ENCODE measurements around the gene MAPRE2. TPM values are rescaled to one million over a fixed set of nuclear protein-coding genes. Genes with fewer than 3 reads are reported as not detected.

The MAPRE2 gene
- total RNA-seq, 2 donors from 2014 or later, result 16.1 to 17.2 TPM

DNA sequence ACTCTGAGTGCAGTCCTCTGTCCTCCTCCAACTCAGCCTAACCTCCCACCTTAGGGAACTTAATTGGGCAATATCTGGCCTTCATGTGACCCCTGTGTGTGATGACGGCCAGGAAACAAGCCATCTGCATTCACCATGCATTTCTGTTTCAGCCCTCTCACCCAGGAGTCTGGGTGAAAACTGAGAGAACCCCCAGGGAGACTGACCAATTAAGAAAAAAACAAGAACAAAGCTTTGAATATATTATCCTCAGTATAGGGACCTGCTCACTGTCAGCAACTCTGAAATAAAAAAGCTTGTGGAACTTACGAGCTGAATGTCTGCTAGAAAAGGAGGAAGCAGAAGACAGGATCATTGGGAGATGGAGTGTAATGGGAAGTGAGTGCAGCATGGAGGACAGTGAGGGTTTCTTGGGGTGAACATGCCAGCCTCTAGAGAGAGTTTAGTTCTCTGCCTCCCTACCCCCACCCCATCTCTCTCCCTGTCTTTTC lies 9.5 kb downstream of the MAPRE2 start:
- H3K36me3 ChIP-seq, result no peaks in the 10 kb centered on the region
- DNase-seq (ENCODE audit: low spot score), result no peak
- H3K27ac ChIP-seq, result peak overlapping the region in 1 of 2 donors; percentile 31
- 41% methylated on average over 2 of the region's 2 CpGs for WGBS
- no peak overlapping the region for H3K4me3 ChIP-seq
- no peaks in the 10 kb centered on the region for H3K27me3 ChIP-seq (replicated peaks; ENCODE audit: insufficient read depth)
- H3K4me1 ChIP-seq (replicated peaks), result no peaks in the 10 kb centered on the region
- TF ChIP-seq POLR2A (IDR thresholded peaks at IDR 0.05) (no peak), POLR2AphosphoS5 (IDR thresholded peaks at IDR 0.05) (no peak)
- TF ChIP-seq, protein P1, sequence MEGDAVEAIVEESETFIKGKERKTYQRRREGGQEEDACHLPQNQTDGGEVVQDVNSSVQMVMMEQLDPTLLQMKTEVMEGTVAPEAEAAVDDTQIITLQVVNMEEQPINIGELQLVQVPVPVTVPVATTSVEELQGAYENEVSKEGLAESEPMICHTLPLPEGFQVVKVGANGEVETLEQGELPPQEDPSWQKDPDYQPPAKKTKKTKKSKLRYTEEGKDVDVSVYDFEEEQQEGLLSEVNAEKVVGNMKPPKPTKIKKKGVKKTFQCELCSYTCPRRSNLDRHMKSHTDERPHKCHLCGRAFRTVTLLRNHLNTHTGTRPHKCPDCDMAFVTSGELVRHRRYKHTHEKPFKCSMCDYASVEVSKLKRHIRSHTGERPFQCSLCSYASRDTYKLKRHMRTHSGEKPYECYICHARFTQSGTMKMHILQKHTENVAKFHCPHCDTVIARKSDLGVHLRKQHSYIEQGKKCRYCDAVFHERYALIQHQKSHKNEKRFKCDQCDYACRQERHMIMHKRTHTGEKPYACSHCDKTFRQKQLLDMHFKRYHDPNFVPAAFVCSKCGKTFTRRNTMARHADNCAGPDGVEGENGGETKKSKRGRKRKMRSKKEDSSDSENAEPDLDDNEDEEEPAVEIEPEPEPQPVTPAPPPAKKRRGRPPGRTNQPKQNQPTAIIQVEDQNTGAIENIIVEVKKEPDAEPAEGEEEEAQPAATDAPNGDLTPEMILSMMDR (IDR thresholded peaks at IDR 0.05), result no peak
- no peaks in the 10 kb centered on the region for H3K9me3 ChIP-seq
- intact Hi-C loops (cut with DNase I), result no loop called here

DNA sequence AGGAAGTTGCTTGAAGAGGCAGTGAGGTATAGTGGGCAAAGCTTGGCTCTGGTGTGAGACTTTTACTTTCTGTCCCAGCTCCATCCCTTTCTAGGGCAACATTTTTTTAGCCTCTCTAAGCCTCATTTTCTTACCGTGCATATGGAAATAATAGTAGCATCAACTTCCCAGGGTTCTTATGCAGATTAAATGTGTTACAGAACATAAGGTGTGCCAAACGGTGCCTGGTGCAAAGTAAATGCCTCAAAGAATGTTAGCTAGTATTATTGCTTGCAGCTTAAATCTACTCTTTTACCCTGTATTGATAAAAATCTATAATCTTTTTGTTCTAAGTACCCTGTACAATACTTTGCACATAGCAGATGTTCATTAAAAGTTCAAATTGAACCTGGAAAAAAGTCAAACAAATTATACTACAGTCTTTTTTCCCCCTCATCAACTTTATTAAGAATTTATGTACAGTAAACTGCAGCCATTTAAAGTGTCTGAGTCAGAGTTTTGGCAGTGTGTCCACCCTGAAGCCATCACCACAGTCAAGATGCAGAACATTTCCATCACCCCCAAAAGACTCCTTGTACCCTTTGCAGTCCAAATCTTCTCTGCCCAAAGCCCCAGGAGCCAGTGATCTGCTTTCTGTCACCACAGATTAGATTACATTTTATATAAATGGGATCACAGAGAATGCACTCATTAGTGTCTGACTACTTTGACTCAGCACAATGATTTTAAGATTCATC lies 10.6 kb downstream of the MAPRE2 start:
- WGBS, result 72% methylated on average over 2 of the region's 2 CpGs
- Histone ChIP-seq H3K4me1 (replicated peaks) (no peaks in the 10 kb centered on the region), H3K36me3 (no peaks in the 10 kb centered on the region), H3K27ac (no peak overlapping the region), H3K27me3 (replicated peaks; ENCODE audit: insufficient read depth) (no peaks in the 10 kb centered on the region), H3K4me3 (no peak overlapping the region), H3K9me3 (no peaks in the 10 kb centered on the region)
- intact Hi-C loops (cut with DNase I), result no loop called here
- no peak for DNase-seq (ENCODE audit: low spot score)
- TF ChIP-seq, protein P1 (IDR thresholded peaks at IDR 0.05), result no peak
- TF ChIP-seq POLR2A (IDR thresholded peaks at IDR 0.05) (no peak), POLR2AphosphoS5 (IDR thresholded peaks at IDR 0.05) (no peak)

DNA sequence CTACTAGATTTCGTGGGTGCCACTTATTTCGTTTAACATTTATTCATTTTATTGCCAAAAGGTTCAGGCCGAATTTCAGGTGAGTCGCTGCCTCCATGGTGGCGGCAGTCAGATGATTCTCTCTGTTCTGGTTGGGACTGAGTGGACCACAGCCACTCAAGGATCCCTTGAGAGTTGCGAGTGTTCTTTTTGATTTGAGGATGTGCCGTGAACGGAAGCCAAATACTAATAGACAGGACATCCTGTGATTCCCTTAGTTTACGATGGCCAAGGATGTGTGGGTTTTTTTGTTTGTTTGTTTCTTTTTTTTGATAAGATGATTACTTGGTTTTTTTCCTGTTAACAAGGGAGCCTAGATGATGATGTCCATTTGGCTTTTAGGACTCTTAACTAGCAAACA lies 13.2 kb downstream of the MAPRE2 start:
- intact Hi-C loops (cut with DNase I), result no loop called here
- Histone ChIP-seq H3K36me3 (no peaks in the 10 kb centered on the region), H3K4me3 (no peak overlapping the region), H3K9me3 (no peaks in the 10 kb centered on the region), H3K27ac (peak overlapping the region; percentile 37 to 43), H3K27me3 (replicated peaks; ENCODE audit: insufficient read depth) (no peaks in the 10 kb centered on the region), H3K4me1 (replicated peaks) (no peaks in the 10 kb centered on the region)
- TF ChIP-seq POLR2AphosphoS5 (IDR thresholded peaks at IDR 0.05) (no peak), POLR2A (IDR thresholded peaks at IDR 0.05) (no peak)
- TF ChIP-seq, protein P1 (IDR thresholded peaks at IDR 0.05), result no peak
- no peak for DNase-seq (ENCODE audit: low spot score)
- 70% methylated on average over 9 of the region's 9 CpGs for WGBS

DNA sequence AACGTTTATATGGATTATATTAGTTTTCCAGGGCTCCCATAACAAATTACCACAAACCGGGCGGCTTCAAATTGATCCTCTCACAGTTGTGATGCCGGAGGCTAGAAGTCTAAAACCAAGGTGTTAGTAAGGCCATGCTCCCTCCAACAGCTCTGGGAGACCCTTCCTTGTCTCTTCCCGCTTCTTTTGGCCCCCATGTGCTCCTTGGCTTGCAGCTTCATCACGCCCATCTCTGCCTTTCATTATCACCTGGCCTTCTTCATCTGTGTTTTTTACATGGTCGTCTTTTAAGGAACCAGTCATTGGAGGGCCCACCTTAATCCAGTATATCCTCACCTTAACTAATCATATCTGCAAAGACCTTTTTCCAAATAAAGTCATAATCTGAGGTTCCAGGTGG lies 13.9 kb downstream of the MAPRE2 start:
- H3K36me3 ChIP-seq, result no peaks in the 10 kb centered on the region
- H3K4me1 ChIP-seq (replicated peaks), result no peaks in the 10 kb centered on the region
- intact Hi-C loops (cut with DNase I), result no loop called here
- WGBS, result 93% methylated on average over 7 of the region's 7 CpGs
- no peak overlapping the region for H3K27ac ChIP-seq
- H3K4me3 ChIP-seq, result no peak overlapping the region
- H3K27me3 ChIP-seq (replicated peaks; ENCODE audit: insufficient read depth), result no peaks in the 10 kb centered on the region
- TF ChIP-seq POLR2AphosphoS5 (IDR thresholded peaks at IDR 0.05) (no peak), POLR2A (IDR thresholded peaks at IDR 0.05) (no peak)
- TF ChIP-seq, protein P1 (IDR thresholded peaks at IDR 0.05), result no peak
- H3K9me3 ChIP-seq, result no peaks in the 10 kb centered on the region
- no peak for DNase-seq (ENCODE audit: low spot score)

DNA sequence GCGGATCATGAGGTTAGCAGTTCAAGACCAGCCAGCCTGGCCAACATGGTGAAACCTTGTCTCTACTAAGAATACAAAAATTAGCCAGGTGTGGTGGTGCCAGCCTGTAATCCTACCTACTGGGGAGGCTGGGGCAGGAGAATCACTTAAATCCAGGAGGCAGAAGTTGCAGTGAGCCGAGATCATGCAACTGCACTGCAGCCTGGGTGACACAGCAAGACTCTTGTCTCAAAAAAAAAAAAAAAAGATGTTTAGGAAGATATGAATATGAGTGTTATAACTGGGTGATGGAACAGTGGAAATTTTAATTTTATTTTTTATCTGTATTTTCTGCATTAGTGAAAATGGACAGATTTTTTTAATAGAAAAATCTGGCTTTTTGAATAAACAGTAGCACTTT lies 14.5 kb downstream of the MAPRE2 start:
- Histone ChIP-seq H3K4me1 (replicated peaks) (no peaks in the 10 kb centered on the region), H3K27me3 (replicated peaks; ENCODE audit: insufficient read depth) (no peaks in the 10 kb centered on the region), H3K27ac (no peak overlapping the region), H3K9me3 (no peaks in the 10 kb centered on the region), H3K4me3 (no peak overlapping the region), H3K36me3 (no peaks in the 10 kb centered on the region)
- no peak for TF ChIP-seq POLR2AphosphoS5 (IDR thresholded peaks at IDR 0.05)
- TF ChIP-seq POLR2A (IDR thresholded peaks at IDR 0.05), result no peak
- TF ChIP-seq, protein P1 (IDR thresholded peaks at IDR 0.05), result no peak
- intact Hi-C loops (cut with DNase I), result no loop called here
- 96% methylated on average over 2 of the region's 2 CpGs for WGBS
- no peak for DNase-seq (ENCODE audit: low spot score)
